WTC11 (cell line): ENCODE measurements around the gene CAPN15.

Source experiments
- CTCF ChIP-seq: fragments of 200-600 bp; IDR thresholded peaks from 2 replicates; pipeline ENCODE4 v1.8.0; 2022; ENCODE audit warnings: antibody characterized with exemption
- E2F4 ChIP-seq: sonication (generic); formaldehyde crosslinking; IDR thresholded peaks from 2 replicates; pipeline ENCODE4 v1.8.1; 2022; ENCODE audit warnings: low read depth, mild to moderate bottlenecking, moderate library complexity, missing genetic modification reagents, borderline replicate concordance
- MYBL2 ChIP-seq: sonication (generic); formaldehyde crosslinking; IDR thresholded peaks from 2 replicates; pipeline ENCODE4 v1.8.1; 2023; ENCODE audit warnings: mild to moderate bottlenecking, moderate library complexity, missing genetic modification reagents
- RELA ChIP-seq: sonication (generic); formaldehyde crosslinking; IDR thresholded peaks from 2 replicates; pipeline ENCODE4 v1.8.1; 2022; ENCODE audit warnings: missing genetic modification reagents, mild to moderate bottlenecking, borderline replicate concordance

GRCh38 chr16:551210-551609 is 23.7 kb downstream of the CAPN15 start:
- TF ChIP-seq CTCF: no peak
- no peak for TF ChIP-seq RELA (CRISPR knock-in tag)
- TF ChIP-seq E2F4 (CRISPR knock-in tag): no peak
- no peak for TF ChIP-seq MYBL2 (CRISPR knock-in tag)
